T-helper 17 cell (primary cell): ENCODE measurements around the gene PTPRQ. TPM values are rescaled to one million over a fixed set of nuclear protein-coding genes. Genes with fewer than 3 reads are reported as not detected.

ENCODE experiments used
- ATAC-seq: fragments of 150-1000 bp; cut with Tn5 transposase; 2 replicates; pipeline ENCODE4 v1.10.0; 2021; ENCODE audit warnings: mild to moderate bottlenecking, moderate library complexity
- DNase-seq, 3 donors: peaks; one replicate each; pipeline versions ENCODE4 v3.0.0 to v3.0.0-alpha.2; 2020 to 2021
- H3K9me3 ChIP-seq: one replicate; pipeline ENCODE4 v1.7.0; 2013; ENCODE audit warnings: low read length, mild to moderate bottlenecking; ENCODE audit not compliant: control insufficient read depth, poor library complexity, severe bottlenecking
- H3K27ac Mint-ChIP-seq: one replicate; pipeline ENCODE4 v1.8.0; 2022; ENCODE audit warnings: mild to moderate bottlenecking, moderate library complexity, mixed read lengths
- H3K27me3 Mint-ChIP-seq: one replicate; pipeline ENCODE4 v1.8.0; 2022; ENCODE audit warnings: mixed read lengths
- H3K36me3 Mint-ChIP-seq: one replicate; pipeline ENCODE4 v1.8.0; 2022; ENCODE audit warnings: low read depth, mixed read lengths
- H3K4me1 Mint-ChIP-seq: one replicate; pipeline ENCODE4 v1.8.0; 2022; ENCODE audit warnings: mild to moderate bottlenecking, mixed read lengths
- H3K4me3 Mint-ChIP-seq: one replicate; pipeline ENCODE4 v1.8.0; 2022; ENCODE audit warnings: mild to moderate bottlenecking, moderate library complexity, mixed read lengths
- total RNA-seq, 4 donors: library from RNA in 2 of 4; stranded (reverse) in 2 of 4; gene quantifications; one replicate each; pipeline ENCODE4 v1.2.3 and lab custom pipeline; 2022 to 2026

The PTPRQ gene, protein sequence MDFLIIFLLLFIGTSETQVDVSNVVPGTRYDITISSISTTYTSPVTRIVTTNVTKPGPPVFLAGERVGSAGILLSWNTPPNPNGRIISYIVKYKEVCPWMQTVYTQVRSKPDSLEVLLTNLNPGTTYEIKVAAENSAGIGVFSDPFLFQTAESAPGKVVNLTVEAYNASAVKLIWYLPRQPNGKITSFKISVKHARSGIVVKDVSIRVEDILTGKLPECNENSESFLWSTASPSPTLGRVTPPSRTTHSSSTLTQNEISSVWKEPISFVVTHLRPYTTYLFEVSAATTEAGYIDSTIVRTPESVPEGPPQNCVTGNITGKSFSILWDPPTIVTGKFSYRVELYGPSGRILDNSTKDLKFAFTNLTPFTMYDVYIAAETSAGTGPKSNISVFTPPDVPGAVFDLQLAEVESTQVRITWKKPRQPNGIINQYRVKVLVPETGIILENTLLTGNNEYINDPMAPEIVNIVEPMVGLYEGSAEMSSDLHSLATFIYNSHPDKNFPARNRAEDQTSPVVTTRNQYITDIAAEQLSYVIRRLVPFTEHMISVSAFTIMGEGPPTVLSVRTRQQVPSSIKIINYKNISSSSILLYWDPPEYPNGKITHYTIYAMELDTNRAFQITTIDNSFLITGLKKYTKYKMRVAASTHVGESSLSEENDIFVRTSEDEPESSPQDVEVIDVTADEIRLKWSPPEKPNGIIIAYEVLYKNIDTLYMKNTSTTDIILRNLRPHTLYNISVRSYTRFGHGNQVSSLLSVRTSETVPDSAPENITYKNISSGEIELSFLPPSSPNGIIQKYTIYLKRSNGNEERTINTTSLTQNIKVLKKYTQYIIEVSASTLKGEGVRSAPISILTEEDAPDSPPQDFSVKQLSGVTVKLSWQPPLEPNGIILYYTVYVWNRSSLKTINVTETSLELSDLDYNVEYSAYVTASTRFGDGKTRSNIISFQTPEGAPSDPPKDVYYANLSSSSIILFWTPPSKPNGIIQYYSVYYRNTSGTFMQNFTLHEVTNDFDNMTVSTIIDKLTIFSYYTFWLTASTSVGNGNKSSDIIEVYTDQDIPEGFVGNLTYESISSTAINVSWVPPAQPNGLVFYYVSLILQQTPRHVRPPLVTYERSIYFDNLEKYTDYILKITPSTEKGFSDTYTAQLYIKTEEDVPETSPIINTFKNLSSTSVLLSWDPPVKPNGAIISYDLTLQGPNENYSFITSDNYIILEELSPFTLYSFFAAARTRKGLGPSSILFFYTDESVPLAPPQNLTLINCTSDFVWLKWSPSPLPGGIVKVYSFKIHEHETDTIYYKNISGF (N-terminal part only)
- not detected for total RNA-seq
- 0 reads per million in 2 donors for total RNA-seq (lab: John Stamatoyannopoulos, UW)

DNA sequence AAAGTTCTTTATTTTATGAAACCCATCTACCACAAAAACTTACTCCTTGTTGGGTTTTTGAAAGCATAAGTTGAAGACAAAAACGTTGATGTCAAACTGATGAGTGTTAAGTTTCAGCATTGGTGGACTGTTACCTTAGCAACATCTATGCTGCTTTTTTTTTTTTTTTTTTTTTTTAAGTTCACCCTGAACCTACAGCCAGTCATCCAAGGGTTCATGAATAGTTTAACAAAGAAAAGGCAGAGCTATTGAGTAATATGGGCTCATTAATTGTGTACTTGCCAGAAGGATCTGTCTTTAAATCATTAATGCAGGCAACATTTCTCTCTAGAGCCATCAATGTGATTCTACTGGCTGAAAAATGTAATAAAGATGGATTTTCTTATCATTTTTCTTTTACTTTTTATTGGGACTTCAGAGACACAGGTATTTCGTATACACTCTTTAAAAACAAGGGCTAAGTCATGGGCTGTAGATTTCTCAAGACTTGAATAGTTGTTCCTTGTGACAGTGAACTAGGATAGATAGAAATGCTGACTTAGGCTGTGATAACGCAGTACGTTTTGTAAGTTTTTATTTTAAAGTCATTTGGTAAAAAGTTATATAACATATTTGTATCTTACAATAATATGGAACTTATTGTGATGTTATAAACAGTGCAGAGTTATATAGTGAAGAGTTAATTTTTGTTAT is at the start of gene PTPRQ:
PTPRQ (plus strand) TSS at position 262 of the 693 bp plus-strand sequence; CDS start at position 373, 111 bp downstream.
- Mint-ChIP-seq H3K4me3 (no peak within 1 kb of the TSS), H3K4me1 (no peaks in the 10 kb centered on the region), H3K27me3 (no peaks in the 10 kb centered on the region), H3K36me3 (no peaks in the 10 kb centered on the region), H3K27ac (no peak within 1 kb of the TSS)
- ATAC-seq (no peak), DNase-seq (no peak)
- H3K9me3 ChIP-seq = no peaks in the 10 kb centered on the region

DNA sequence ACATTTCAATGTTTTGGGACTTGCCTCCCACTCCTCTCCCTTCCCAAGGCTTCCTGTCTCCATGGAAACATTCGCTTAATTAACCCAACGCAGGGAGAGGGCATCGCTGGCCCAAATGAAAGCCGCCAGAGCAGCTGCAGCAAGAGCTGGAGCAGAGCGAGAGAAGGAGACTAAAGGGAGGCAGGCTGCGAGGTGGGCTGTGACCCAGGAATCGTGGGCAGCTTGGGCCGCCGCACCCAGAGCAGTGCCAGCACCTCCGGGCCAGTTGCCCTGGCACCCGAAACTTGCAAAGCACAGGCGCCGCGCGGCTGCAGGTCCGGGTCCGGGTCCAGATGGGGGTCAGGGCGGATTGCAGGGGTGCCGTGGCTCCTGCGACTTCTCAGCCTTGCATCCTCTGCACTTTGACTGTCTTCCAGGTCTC is 43.5 kb upstream of the PTPRQ start:
- no peak for DNase-seq
- Mint-ChIP-seq H3K4me3 (no peak overlapping the region), H3K27me3 (no peaks in the 10 kb centered on the region), H3K4me1 (no peaks in the 10 kb centered on the region), H3K36me3 (no peaks in the 10 kb centered on the region), H3K27ac (no peak overlapping the region)
- ATAC-seq = no peak
- no peaks in the 10 kb centered on the region for H3K9me3 ChIP-seq

DNA sequence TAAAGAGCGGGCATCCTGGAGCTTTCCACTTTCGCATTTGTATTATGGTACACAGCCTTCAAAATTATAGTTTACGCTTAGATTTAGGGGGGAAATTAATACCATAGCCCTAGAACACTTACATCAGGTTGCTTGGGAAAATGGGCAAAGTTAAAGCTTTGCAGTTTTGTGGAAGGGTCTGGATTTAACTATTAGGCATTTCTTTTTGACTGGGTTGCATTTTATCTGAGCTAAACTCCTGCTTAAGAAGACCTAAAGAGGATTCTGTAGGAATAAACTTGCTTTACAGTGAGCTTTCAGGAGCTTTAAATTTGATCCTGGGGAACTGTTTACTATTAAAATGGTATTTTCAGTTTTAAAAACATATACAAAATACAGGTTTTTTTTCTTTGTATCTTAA is 42.8 kb upstream of the PTPRQ start:
- Mint-ChIP-seq H3K27ac (no peak overlapping the region), H3K4me1 (no peaks in the 10 kb centered on the region), H3K27me3 (no peaks in the 10 kb centered on the region), H3K36me3 (no peaks in the 10 kb centered on the region), H3K4me3 (no peak overlapping the region)
- H3K9me3 ChIP-seq = no peaks in the 10 kb centered on the region
- ATAC-seq (no peak), DNase-seq (no peak)

DNA sequence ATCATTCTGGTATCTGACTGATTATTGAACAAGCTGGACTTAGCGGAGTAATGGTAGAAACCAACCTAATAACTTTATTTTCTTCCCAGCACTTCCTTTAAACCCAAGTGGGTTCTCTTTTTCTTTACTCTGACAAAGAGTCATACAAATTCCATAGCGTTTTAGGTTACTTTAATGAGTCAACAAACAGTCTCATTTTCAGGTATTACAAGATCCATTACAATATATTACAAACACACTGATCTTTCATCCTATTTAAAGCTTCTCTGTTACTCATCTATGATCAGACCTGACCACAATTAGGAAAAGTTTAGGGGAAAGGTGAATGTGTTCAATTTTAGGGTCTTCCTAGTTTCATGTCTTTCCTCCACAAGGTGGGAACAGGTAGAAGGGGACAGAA is 39.4 kb upstream of the PTPRQ start:
- ATAC-seq = no peak
- no peaks in the 10 kb centered on the region for H3K27me3 Mint-ChIP-seq
- no peaks in the 10 kb centered on the region for H3K4me1 Mint-ChIP-seq
- H3K27ac Mint-ChIP-seq = no peak overlapping the region
- H3K4me3 Mint-ChIP-seq = no peak overlapping the region
- H3K36me3 Mint-ChIP-seq = no peaks in the 10 kb centered on the region
- DNase-seq = no peak
- H3K9me3 ChIP-seq = no peaks in the 10 kb centered on the region

DNA sequence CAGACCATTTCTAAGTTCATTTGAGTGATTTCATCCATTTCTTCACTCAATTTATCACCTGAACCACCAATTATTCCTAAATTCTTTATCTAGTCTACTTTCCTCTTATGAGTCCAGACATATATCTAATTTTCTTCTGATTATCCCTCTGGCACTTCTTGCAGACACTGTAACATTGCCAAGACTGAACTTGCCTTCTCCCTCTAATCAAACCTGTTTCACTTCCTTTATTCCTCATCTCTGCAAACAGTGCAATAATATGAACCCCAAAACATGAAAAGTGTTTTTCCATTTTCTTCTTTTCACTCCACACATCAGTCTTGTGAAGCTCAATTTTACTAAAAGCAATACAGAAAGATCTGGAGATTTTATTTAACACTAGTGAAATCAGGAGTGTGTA is 37.8 kb upstream of the PTPRQ start:
- ATAC-seq = no peak
- no peaks in the 10 kb centered on the region for H3K36me3 Mint-ChIP-seq
- no peak for DNase-seq
- H3K27ac Mint-ChIP-seq = no peak overlapping the region
- no peaks in the 10 kb centered on the region for H3K27me3 Mint-ChIP-seq
- H3K9me3 ChIP-seq = no peaks in the 10 kb centered on the region
- H3K4me1 Mint-ChIP-seq = no peaks in the 10 kb centered on the region
- H3K4me3 Mint-ChIP-seq = no peak overlapping the region

DNA sequence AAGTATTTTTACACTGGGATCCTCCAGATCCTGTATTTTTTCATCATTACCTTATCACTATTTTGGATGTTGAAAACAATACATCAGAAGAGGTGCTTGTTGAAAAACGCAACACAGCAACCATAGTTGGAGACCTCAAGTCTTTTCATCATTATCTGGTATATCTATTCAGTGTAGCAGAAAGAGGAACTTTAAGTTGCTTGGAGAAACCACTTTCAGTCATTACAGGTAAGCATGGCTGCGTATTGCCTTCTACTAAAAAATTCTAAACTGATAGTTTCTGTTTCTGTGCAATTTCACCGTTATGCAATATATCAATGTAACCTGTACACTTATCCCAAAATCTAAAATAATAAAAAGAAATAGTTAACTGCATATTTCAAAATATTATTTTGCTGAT is 32.2 kb upstream of the PTPRQ start:
- no peaks in the 10 kb centered on the region for H3K9me3 ChIP-seq
- no peak for DNase-seq
- H3K27ac Mint-ChIP-seq = no peak overlapping the region
- no peaks in the 10 kb centered on the region for H3K36me3 Mint-ChIP-seq
- H3K27me3 Mint-ChIP-seq = no peaks in the 10 kb centered on the region
- H3K4me3 Mint-ChIP-seq = no peak overlapping the region
- ATAC-seq = no peak
- no peaks in the 10 kb centered on the region for H3K4me1 Mint-ChIP-seq

DNA sequence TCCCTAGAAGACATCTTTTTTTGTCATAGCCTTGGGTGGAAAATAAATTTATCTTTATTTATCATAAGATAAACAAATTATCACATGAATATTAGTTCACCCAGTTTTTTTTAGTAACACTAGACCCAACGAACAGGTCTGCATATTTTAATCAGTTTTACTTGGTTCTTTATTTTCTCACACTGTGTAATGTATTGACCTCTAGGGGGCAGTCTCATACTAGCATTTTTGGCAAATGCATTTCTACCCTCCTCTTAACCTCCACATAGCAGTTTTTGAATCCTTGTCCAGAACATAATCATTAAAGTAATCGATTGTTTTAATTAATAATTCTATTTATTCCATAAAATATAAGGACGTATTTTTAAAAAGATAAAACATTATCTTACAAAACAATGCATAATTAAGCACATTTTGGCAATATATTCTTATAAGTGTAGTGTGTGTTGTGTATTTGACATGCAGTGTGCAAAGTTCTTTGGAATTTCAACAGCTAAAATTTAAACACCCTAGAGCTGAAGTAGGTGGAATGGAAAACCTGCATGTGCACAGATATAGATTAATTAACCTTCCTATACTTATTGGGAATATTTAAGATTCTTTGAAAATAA is 31.6 kb upstream of the PTPRQ start:
- Mint-ChIP-seq H3K36me3 (no peaks in the 10 kb centered on the region), H3K4me3 (no peak overlapping the region)
- no peak for DNase-seq

DNA sequence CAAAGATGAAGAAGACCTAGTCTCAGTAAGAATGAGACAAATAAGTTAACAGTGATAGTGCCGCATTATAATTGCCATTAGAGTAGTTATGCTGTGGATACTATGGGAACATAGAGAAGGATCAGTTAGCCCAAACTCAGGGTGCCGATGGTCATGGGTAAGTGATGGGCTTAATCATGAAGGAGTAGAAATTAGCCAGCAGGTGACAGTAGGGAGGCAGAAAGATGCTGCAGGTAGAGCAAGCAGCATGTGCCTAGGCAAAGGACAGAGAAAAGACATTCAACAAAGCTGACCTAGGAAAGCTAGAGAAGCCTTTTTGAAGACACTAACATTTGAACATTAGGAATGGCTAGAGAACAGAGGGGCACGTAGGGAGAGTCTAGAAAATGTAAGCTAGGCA is 30.6 kb upstream of the PTPRQ start:
- Mint-ChIP-seq H3K4me3 (no peak overlapping the region), H3K4me1 (no peaks in the 10 kb centered on the region), H3K27ac (no peak overlapping the region), H3K36me3 (no peaks in the 10 kb centered on the region), H3K27me3 (no peaks in the 10 kb centered on the region)
- DNase-seq (no peak), ATAC-seq (no peak)
- no peaks in the 10 kb centered on the region for H3K9me3 ChIP-seq

More for the DNA sequence above, 31.6 kb upstream of the PTPRQ start:
- Mint-ChIP-seq H3K27me3 (no peaks in the 10 kb centered on the region), H3K4me1 (no peaks in the 10 kb centered on the region), H3K27ac (no peak overlapping the region)
- no peaks in the 10 kb centered on the region for H3K9me3 ChIP-seq
- ATAC-seq = no peak

DNA sequence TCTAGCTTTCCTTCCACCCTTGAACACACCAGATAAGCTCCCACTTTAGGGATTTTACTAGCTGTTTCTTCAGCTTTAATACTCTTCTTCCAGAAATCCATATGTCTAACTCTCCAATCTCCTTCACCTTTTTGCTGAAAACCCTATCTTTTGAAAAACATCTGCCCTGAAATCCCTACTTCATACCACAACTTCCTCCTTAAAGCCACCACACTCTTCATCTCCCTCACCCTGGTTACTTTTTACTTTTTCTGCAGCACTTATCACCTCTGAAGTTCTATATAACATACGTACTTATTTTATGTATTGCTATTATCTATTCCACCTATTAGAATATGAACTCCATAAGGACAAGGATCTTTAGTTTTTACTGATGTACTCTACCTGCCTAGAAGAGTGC is 28.6 kb upstream of the PTPRQ start:
- Mint-ChIP-seq H3K27ac (no peak overlapping the region), H3K36me3 (no peaks in the 10 kb centered on the region), H3K27me3 (no peaks in the 10 kb centered on the region), H3K4me1 (no peaks in the 10 kb centered on the region), H3K4me3 (no peak overlapping the region)
- DNase-seq (no peak), ATAC-seq (no peak)
- H3K9me3 ChIP-seq = no peaks in the 10 kb centered on the region

DNA sequence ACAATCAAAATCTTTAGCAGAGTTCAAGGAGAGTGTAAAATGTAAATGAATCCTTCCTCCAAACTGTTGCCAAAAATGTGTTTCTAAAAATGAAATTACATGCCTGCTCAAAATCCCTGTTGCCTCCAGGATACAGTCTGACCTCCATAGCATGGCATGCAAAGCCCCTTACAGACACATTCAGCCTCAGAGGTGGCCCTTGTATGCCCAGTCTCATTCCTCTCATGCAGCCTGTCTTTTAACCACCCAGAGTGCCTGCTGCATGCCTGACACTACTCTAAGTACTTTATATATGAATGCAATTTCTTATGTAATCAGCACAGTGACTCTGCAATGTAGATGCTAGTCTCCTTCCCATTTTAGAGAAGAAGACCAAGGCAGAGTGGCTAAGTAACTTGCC is 24.4 kb upstream of the PTPRQ start:
- Mint-ChIP-seq H3K4me1 (no peaks in the 10 kb centered on the region), H3K36me3 (no peaks in the 10 kb centered on the region), H3K4me3 (no peak overlapping the region), H3K27ac (no peak overlapping the region), H3K27me3 (no peaks in the 10 kb centered on the region)
- no peak for ATAC-seq
- H3K9me3 ChIP-seq = no peaks in the 10 kb centered on the region
- no peak for DNase-seq

DNA sequence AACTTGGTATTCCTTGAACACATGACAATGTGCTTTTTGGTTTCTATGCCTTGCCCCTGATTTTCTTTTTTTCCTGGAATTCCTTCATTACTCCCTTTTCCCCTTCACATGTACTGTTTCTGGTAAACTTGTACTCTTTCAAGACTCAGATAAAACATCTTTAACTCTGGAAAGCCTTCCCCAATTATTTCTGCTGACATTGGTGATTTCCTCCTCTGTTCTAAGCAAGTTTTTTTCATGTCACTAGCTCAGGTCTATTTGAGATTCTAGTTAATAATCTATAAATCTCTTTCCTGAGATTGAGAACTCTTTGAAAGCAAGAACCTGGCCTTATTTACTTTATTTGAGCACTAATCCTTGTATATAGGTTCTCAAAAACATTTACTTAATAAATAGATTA is 24.0 kb upstream of the PTPRQ start:
- Mint-ChIP-seq H3K36me3 (no peaks in the 10 kb centered on the region), H3K27ac (no peak overlapping the region), H3K4me3 (no peak overlapping the region), H3K4me1 (no peaks in the 10 kb centered on the region), H3K27me3 (no peaks in the 10 kb centered on the region)
- ATAC-seq (no peak), DNase-seq (no peak)
- no peaks in the 10 kb centered on the region for H3K9me3 ChIP-seq

DNA sequence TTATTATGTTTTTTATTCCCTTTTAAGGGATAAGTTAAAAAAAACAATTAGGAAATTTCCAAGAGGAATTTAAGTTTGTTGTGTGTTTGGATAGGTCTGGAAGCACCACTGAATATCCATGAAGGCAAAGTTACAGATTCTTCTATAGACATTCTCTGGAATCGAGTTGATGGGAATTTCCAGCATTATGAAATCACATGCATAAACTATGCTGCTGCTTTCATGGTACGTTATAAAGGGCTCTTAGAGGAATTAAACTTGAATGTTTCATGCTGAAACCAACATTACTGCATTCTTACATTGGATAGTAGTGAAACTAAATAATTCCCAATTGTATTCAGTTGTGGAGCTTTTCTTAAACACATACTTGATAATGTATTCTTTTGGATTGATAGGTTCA is 21.5 kb upstream of the PTPRQ start:
- no peak for DNase-seq
- ATAC-seq = no peak
- H3K4me3 Mint-ChIP-seq = no peak overlapping the region
- H3K27ac Mint-ChIP-seq = no peak overlapping the region
- no peaks in the 10 kb centered on the region for H3K9me3 ChIP-seq
- no peaks in the 10 kb centered on the region for H3K4me1 Mint-ChIP-seq
- H3K36me3 Mint-ChIP-seq = no peaks in the 10 kb centered on the region
- H3K27me3 Mint-ChIP-seq = no peaks in the 10 kb centered on the region
